ENCODE data around the gene CD7.

Gene CD7

DNA sequence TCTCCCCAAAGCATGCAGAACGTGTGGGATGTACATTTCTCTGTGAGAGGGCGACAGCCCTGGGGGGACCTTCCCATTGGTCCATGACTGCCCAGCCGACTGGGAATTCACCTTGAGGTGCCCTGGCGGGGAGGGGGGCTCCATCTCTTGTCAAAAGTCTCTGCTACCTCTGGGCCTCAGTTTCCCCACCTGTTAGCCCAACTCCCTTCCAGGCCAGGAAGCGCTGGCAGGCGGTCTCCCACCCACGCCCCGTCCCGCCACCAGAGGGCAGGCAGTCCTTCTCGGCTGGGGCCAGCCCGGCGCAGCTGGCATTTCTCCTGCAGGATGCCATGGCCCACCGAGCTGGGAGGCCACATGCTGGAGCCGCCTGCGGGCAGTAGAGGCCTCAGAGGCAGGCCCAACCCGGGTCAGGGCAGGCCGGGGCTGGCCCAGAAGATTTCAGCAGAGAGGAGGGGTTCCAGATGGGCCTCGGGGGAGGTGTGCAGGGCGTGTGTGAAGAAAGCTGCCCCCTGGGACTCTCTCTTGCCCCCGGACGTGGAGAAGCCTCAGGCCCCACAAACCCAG, 16.6 kb downstream of the CD7 start:
- Histone ChIP-seq H3K9ac (ENCODE audit: insufficient read length) (no peak overlapping the region), H3K4me3 (no peak overlapping the region)
- TF ChIP-seq POLR2AphosphoS5 (IDR thresholded peaks at IDR 0.05; ENCODE audit: borderline replicate concordance, low read depth, low read length) (no peak), EZH2 (IDR thresholded peaks at IDR 0.05) (no peak), FOXP2 (optimal IDR thresholded peaks at IDR 0.05; ENCODE audit: control extremely low read depth, extremely low read length, insufficient read depth) (no peak)

DNA sequence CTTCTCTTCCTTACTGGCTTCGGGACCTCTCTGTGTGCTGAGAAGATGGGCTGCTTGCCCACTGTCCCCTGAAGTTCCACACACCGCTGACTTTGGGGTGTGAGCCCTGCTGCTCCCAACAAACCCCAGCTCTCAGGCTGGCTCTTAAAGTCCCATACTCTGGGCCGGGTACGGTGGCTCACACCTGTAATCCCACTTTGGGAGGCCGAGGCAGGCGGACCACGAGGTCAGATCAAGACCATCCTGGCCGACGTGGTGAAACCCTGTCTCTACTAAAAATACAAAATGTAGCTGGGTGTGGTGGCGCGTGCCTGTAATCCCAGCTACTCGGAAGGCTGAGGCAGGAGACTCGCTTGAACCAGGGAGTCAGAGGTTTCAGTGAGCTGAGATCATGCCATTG, 17.2 kb downstream of the CD7 start:
- Histone ChIP-seq H3K9ac (ENCODE audit: insufficient read length) (no peak overlapping the region), H3K9me3 (ENCODE audit: low read depth, low read length) (no peaks in the 10 kb centered on the region)
- TF ChIP-seq POLR2AphosphoS5 (IDR thresholded peaks at IDR 0.05; ENCODE audit: borderline replicate concordance, low read depth, low read length) (no peak), FOXP2 (optimal IDR thresholded peaks at IDR 0.05; ENCODE audit: control extremely low read depth, extremely low read length, insufficient read depth) (no peak), EZH2 (IDR thresholded peaks at IDR 0.05) (no peak)

More for the DNA sequence above, 16.6 kb downstream of the CD7 start:
- no peaks in the 10 kb centered on the region for H3K36me3 ChIP-seq (ENCODE audit: insufficient read depth, low read length)
- H3K27ac ChIP-seq = no peak overlapping the region
- H3K9me3 ChIP-seq (ENCODE audit: low read depth, low read length) = no peaks in the 10 kb centered on the region
- DNase-seq (ENCODE audit: low read depth, low spot score) = no peak

DNA sequence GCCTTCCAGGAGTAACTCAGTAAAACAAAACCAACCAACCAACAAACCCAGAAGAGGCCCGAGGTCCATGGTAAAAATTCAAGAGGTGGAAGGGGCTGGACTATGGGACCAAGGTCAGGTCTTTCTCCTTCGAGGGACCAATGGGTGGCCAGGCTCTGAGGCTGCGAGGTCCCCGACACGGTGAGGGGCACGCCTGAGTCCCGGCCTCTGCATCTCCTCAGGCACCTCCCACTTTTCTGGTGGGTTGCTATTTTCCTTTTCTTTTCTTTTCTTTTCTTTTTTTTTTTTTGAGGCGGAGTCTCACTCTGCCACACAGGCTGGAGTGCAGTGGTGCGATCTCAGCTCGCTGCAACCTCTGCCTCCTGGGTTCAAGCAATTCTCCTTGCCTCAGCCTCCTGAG, 18.0 kb downstream of the CD7 start:
- TF ChIP-seq POLR2AphosphoS5 (IDR thresholded peaks at IDR 0.05; ENCODE audit: borderline replicate concordance, low read depth, low read length) = no peak
- TF ChIP-seq FOXP2 (optimal IDR thresholded peaks at IDR 0.05; ENCODE audit: control extremely low read depth, extremely low read length, insufficient read depth) = no peak
- Histone ChIP-seq H3K27ac (no peak overlapping the region), H3K9ac (ENCODE audit: insufficient read length) (no peak overlapping the region), H3K9me3 (ENCODE audit: low read depth, low read length) (no peaks in the 10 kb centered on the region), H3K36me3 (ENCODE audit: insufficient read depth, low read length) (no peaks in the 10 kb centered on the region), H3K4me3 (no peak overlapping the region)
- no peak for DNase-seq (ENCODE audit: low read depth, low spot score)

More for the DNA sequence above, 17.2 kb downstream of the CD7 start:
- Histone ChIP-seq H3K36me3 (ENCODE audit: insufficient read depth, low read length) (no peaks in the 10 kb centered on the region), H3K27ac (no peak overlapping the region), H3K4me3 (no peak overlapping the region)
- DNase-seq (ENCODE audit: low read depth, low spot score) = no peak

DNA sequence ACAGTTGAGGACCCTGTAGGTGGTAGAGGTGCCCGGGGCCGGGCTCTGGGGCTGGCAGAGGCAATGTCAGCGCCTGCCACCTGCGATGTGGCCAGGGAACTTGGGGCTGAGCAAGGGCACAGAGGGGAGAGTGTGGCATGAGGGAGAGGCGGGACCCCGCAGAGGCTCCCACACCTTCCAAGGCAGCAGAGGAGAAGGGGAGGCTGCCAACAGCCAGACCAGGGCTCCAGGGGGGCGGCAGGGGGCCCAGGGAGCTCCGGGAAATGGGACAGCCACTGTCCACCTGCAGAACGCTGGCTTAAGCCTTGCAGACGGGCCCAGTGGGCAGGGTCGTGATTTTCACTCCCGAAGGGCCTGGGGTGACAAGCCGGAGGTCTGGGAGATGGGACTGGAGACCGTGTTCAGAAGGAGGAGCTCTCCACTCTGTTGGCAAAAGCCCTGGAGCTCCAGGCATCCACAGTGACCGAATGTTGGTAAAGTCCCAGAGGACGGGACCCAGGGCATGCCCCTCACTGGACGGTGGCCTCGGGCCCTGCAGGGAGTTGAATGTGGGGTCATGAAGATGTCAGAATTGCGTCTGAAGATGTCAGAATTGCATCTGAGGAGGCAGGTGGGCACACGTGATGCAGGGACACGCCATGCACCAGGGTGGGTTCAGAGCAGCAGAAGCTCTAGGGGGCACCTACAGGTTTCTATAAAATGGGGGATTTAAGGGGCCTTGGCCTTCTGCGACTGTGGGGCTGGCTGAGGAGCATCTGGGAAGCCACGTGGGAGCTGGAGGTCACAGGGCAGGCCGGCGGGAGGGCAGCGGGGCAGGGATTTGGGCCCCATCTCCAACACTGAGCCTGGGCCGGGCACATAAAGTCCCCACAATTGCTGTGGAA, 18.6 kb downstream of the CD7 start:
- no peak for DNase-seq (ENCODE audit: low read depth, low spot score)
- no peak for TF ChIP-seq POLR2AphosphoS5 (IDR thresholded peaks at IDR 0.05; ENCODE audit: borderline replicate concordance, low read depth, low read length)
- TF ChIP-seq FOXP2 (optimal IDR thresholded peaks at IDR 0.05; ENCODE audit: control extremely low read depth, extremely low read length, insufficient read depth) = no peak
- TF ChIP-seq EZH2 (IDR thresholded peaks at IDR 0.05) = no peak
- H3K4me3 ChIP-seq = no peak overlapping the region
- H3K9me3 ChIP-seq (ENCODE audit: low read depth, low read length) = no peaks in the 10 kb centered on the region
- H3K36me3 ChIP-seq (ENCODE audit: insufficient read depth, low read length) = no peaks in the 10 kb centered on the region
- H3K9ac ChIP-seq (ENCODE audit: insufficient read length) = no peak overlapping the region
- no peak overlapping the region for H3K27ac ChIP-seq

DNA sequence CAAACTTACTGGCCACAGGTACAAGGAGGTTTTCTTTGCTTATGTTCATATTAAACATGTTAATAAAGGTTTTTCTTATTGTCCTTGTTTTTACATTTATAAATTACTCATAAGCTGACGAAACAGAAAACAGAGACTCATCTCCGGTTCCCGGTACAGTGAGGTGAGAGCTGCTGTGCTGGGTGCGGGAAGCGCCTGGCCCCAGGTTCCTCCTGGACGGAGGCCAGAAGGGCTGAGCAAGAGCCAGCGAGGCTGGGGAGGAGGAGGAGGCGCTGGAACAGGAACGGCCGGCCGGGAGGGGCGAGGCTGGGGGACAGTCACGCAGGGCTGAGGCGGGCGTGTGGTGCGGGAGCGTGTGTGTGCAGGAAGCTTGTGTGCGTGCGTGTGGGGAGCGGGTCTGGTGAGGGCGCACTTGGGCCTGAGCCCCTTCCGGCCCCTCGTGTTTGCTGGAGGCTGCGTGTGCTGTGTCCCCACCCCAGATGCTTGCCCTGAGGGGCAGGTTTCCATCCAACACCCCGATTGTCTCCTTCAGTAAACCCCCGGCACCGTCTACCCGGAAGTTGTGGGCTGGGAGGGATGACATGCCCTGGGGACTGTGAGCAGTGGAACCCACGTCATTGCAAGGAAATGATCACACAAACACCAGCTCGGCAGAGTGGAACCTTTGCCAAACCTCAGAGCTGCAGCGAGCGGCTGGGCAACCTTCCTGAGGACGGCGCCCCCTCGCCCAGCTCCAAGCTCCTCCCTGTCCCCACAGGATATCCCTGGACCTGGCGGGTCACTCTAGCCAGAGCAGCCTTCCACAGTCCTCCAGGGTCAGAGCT, 19.5 kb downstream of the CD7 start:
- Histone ChIP-seq H3K9ac (ENCODE audit: insufficient read length) (no peak overlapping the region), H3K4me3 (no peak overlapping the region)
- DNase-seq (ENCODE audit: low read depth, low spot score) = peak; percentile 28

DNA sequence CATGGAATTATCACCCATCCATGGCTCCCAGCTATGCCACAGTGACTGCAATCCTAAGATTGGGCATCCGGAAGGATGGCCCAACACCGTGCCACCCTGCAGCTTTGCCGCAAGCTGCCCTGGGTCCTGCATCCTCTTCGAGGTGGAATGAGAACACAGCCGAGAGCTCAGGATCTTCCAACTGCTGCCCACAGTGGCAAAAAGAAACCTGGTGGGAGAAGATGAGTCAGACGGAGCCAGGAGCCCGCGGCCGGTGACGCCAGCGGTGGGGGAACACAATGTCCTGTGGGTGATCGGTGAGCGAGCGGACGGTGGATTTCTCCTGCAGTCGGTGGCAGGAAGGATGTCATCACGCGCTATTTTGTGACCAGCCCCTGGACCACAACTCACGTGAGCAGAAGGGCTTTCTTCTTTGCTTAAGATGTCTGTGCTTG, 20.1 kb downstream of the CD7 start:
- Histone ChIP-seq H3K9me3 (ENCODE audit: low read depth, low read length) (no peaks in the 10 kb centered on the region), H3K36me3 (ENCODE audit: insufficient read depth, low read length) (no peaks in the 10 kb centered on the region), H3K4me3 (no peak overlapping the region), H3K9ac (ENCODE audit: insufficient read length) (no peak overlapping the region), H3K27ac (no peak overlapping the region)
- TF ChIP-seq POLR2AphosphoS5 (IDR thresholded peaks at IDR 0.05; ENCODE audit: borderline replicate concordance, low read depth, low read length) (no peak), FOXP2 (optimal IDR thresholded peaks at IDR 0.05; ENCODE audit: control extremely low read depth, extremely low read length, insufficient read depth) (no peak), EZH2 (IDR thresholded peaks at IDR 0.05) (no peak)
- DNase-seq (ENCODE audit: low read depth, low spot score) = no peak

More for the DNA sequence above, 19.5 kb downstream of the CD7 start:
- TF ChIP-seq EZH2 (IDR thresholded peaks at IDR 0.05) = no peak
- TF ChIP-seq FOXP2 (optimal IDR thresholded peaks at IDR 0.05; ENCODE audit: control extremely low read depth, extremely low read length, insufficient read depth) = peak; percentile 79
- TF ChIP-seq POLR2AphosphoS5 (IDR thresholded peaks at IDR 0.05; ENCODE audit: borderline replicate concordance, low read depth, low read length) = peak; percentile 35
- no peaks in the 10 kb centered on the region for H3K9me3 ChIP-seq (ENCODE audit: low read depth, low read length)
- H3K27ac ChIP-seq = no peak overlapping the region
- H3K36me3 ChIP-seq (ENCODE audit: insufficient read depth, low read length) = no peaks in the 10 kb centered on the region

DNA sequence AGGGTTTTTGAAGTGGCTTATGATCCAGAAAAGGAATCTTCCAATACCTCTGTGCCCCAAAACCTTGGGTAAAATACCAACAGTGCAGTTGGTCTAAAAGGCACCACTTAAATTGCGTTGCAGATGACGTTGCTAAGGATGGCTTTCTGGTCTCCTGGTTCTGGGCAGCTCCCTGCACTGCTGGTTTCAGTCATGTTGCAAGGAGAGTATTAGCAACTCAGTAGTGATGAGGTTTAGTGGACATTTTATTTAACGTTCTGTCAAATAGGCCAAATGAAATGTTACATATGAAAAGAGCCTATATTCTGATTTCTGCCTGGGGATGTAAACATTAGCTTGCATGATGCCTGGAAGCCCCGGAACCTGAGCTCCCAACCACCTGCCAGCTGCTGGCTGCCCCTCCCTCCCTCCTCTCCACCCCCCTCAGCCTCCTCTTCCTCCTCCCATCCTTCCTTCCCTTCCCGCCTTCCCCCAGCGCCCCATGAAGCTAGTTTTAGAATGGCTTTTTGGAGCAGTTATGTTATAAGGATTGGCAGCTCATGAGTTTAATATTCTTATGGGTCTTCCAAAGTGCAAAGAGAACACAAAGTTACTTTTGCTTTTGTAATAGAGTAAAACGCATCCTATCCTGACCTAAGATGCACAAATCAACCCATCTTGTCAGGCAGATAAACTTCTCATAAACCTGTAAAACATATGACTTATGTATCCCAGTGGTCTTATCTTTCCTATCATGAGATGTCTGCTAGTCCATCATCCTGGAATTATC, 20.7 kb downstream of the CD7 start:
- no peak overlapping the region for H3K9ac ChIP-seq (ENCODE audit: insufficient read length)
- H3K9me3 ChIP-seq (ENCODE audit: low read depth, low read length) = no peaks in the 10 kb centered on the region
- no peak for TF ChIP-seq EZH2 (IDR thresholded peaks at IDR 0.05)
- no peak for TF ChIP-seq POLR2AphosphoS5 (IDR thresholded peaks at IDR 0.05; ENCODE audit: borderline replicate concordance, low read depth, low read length)
- no peak for TF ChIP-seq FOXP2 (optimal IDR thresholded peaks at IDR 0.05; ENCODE audit: control extremely low read depth, extremely low read length, insufficient read depth)
- no peak for DNase-seq (ENCODE audit: low read depth, low spot score)
- H3K36me3 ChIP-seq (ENCODE audit: insufficient read depth, low read length) = no peaks in the 10 kb centered on the region
- H3K4me3 ChIP-seq = no peak overlapping the region
- H3K27ac ChIP-seq = no peak overlapping the region

Measured in SK-N-MC (cell line).